ENCODE data around the gene ANXA1. TPM values are rescaled to one million over a fixed set of nuclear protein-coding genes. Genes with fewer than 3 reads are reported as not detected.

The ANXA1 gene
- total and polyA plus RNA-seq, 4 donors = 4.8 to 28.6 (median 14.5) TPM

DNA sequence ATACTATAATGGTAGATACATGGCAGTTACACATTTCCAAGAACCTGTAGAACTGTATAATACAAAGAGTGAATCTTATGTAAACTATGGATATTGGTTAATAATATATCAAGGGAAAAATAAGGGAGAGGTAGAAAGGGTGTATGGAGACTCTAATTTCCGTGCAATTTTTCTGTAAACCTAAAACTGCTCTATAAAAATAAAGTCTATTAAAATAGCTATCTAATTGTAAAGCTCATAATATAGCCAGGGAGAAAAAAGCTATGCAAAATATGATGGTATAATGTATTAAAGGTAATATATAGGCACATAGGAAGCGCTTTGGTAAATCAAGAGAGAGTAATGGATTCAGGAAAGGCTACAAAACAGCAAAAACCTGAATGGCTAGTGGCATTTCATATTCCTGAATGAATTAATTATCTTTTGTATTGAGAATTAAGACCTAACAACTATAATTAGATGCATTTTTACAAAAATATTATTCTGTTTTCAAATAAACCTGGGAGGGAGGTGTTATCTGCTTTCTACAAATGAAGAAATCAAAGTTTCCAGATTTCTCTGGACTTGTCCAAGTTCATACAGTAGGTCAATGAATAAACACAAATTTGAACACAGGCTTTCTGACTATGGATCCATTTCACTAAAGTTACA is 22.8 kb downstream of the ANXA1 start:
- Histone ChIP-seq H3K4me1 (ENCODE audit: control insufficient read depth in 4 of 4, insufficient read depth in 4 of 4, low read length in 3 of 4) (no peaks in the 10 kb centered on the region), H3K36me3 (ENCODE audit: control insufficient read depth in 4 of 4, insufficient read depth in 3 of 4, low read depth in 1 of 4, low read length in 3 of 4) (no peaks in the 10 kb centered on the region), H3K27me3 (ENCODE audit: control insufficient read depth in 4 of 4, insufficient read depth in 4 of 4, low read length in 3 of 4) (no peaks in the 10 kb centered on the region), H3K4me3 (ENCODE audit: low read depth in 1 of 3, low read length in 3 of 3) (no peak overlapping the region), H3K9ac (ENCODE audit: low read depth in 1 of 2, low read length in 2 of 2) (no peak overlapping the region), H3K9me3 (ENCODE audit: control insufficient read depth in 4 of 4, low read length in 3 of 4) (no peaks in the 10 kb centered on the region), H3K27ac (ENCODE audit: low read depth in 1 of 2, low read length in 2 of 2) (no peak overlapping the region)
- TF ChIP-seq TAF1 (conservative IDR thresholded peaks at IDR 0.05) (no peak), RAD21 (IDR thresholded peaks at IDR 0.05) (no peak), JUND (IDR thresholded peaks at IDR 0.05) (no peak), FOXA2 (IDR thresholded peaks at IDR 0.05) (no peak), NR2F2 (IDR thresholded peaks at IDR 0.05) (no peak), FOXA1 (IDR thresholded peaks at IDR 0.05) (no peak), GABPA (IDR thresholded peaks at IDR 0.05 in 1 of 2, conservative IDR thresholded peaks at IDR 0.05 in 1 of 2) (no peak), SP1 (IDR thresholded peaks at IDR 0.05) (no peak), HNF4G (IDR thresholded peaks at IDR 0.05) (no peak), YY1 (IDR thresholded peaks at IDR 0.05) (no peak), EGR1 (IDR thresholded peaks at IDR 0.05; ENCODE audit: low read depth in 2 of 2) (no peak)
- TF ChIP-seq, protein P1, sequence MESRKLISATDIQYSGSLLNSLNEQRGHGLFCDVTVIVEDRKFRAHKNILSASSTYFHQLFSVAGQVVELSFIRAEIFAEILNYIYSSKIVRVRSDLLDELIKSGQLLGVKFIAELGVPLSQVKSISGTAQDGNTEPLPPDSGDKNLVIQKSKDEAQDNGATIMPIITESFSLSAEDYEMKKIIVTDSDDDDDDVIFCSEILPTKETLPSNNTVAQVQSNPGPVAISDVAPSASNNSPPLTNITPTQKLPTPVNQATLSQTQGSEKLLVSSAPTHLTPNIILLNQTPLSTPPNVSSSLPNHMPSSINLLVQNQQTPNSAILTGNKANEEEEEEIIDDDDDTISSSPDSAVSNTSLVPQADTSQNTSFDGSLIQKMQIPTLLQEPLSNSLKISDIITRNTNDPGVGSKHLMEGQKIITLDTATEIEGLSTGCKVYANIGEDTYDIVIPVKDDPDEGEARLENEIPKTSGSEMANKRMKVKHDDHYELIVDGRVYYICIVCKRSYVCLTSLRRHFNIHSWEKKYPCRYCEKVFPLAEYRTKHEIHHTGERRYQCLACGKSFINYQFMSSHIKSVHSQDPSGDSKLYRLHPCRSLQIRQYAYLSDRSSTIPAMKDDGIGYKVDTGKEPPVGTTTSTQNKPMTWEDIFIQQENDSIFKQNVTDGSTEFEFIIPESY (IDR thresholded peaks at IDR 0.05) = no peak
- TF ChIP-seq, protein P2, sequence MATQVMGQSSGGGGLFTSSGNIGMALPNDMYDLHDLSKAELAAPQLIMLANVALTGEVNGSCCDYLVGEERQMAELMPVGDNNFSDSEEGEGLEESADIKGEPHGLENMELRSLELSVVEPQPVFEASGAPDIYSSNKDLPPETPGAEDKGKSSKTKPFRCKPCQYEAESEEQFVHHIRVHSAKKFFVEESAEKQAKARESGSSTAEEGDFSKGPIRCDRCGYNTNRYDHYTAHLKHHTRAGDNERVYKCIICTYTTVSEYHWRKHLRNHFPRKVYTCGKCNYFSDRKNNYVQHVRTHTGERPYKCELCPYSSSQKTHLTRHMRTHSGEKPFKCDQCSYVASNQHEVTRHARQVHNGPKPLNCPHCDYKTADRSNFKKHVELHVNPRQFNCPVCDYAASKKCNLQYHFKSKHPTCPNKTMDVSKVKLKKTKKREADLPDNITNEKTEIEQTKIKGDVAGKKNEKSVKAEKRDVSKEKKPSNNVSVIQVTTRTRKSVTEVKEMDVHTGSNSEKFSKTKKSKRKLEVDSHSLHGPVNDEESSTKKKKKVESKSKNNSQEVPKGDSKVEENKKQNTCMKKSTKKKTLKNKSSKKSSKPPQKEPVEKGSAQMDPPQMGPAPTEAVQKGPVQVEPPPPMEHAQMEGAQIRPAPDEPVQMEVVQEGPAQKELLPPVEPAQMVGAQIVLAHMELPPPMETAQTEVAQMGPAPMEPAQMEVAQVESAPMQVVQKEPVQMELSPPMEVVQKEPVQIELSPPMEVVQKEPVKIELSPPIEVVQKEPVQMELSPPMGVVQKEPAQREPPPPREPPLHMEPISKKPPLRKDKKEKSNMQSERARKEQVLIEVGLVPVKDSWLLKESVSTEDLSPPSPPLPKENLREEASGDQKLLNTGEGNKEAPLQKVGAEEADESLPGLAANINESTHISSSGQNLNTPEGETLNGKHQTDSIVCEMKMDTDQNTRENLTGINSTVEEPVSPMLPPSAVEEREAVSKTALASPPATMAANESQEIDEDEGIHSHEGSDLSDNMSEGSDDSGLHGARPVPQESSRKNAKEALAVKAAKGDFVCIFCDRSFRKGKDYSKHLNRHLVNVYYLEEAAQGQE (IDR thresholded peaks at IDR 0.05) = no peak
- TF ChIP-seq, protein P3, sequence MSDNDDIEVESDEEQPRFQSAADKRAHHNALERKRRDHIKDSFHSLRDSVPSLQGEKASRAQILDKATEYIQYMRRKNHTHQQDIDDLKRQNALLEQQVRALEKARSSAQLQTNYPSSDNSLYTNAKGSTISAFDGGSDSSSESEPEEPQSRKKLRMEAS (IDR thresholded peaks at IDR 0.05) = no peak
- TF ChIP-seq, protein P4, sequence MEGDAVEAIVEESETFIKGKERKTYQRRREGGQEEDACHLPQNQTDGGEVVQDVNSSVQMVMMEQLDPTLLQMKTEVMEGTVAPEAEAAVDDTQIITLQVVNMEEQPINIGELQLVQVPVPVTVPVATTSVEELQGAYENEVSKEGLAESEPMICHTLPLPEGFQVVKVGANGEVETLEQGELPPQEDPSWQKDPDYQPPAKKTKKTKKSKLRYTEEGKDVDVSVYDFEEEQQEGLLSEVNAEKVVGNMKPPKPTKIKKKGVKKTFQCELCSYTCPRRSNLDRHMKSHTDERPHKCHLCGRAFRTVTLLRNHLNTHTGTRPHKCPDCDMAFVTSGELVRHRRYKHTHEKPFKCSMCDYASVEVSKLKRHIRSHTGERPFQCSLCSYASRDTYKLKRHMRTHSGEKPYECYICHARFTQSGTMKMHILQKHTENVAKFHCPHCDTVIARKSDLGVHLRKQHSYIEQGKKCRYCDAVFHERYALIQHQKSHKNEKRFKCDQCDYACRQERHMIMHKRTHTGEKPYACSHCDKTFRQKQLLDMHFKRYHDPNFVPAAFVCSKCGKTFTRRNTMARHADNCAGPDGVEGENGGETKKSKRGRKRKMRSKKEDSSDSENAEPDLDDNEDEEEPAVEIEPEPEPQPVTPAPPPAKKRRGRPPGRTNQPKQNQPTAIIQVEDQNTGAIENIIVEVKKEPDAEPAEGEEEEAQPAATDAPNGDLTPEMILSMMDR (IDR thresholded peaks at IDR 0.05; ENCODE audit: low read depth, low read length, missing input control) = no peak
- WGBS = 96% methylated on average over 2 of the region's 2 CpGs
- DNase-seq (ENCODE audit: low spot score) = no peak

DNA sequence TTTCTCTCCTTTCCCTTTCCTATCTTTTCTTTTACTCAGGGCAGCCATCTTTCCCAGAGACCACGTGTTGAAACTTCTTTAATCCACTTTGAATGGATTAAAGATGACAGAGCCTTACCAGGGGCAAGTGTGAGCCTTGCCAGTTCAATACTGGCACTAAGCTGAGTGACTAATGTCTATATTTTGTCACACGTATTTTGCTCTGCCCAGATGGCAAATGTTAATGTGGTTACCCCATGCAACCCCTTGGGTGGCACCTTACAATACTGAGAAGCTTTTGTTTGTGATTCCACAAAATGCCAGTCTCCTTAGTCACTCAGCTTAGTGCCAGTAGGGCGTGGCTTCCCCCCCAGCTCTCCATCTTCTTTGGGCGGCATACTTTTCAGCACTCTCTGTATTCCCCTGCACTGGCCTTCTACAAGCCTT is 24.8 kb downstream of the ANXA1 start:
- 78% methylated on average over 4 of the region's 4 CpGs for WGBS
- H3K9ac ChIP-seq (ENCODE audit: low read depth in 1 of 2, low read length in 2 of 2) = no peak overlapping the region
- peaks cover 0 to 2% (median 0%) of the 10 kb centered on the region in 4 donors for H3K4me1 ChIP-seq (ENCODE audit: control insufficient read depth in 4 of 4, insufficient read depth in 4 of 4, low read length in 3 of 4)
- no peaks in the 10 kb centered on the region for H3K27me3 ChIP-seq (ENCODE audit: control insufficient read depth in 4 of 4, insufficient read depth in 4 of 4, low read length in 3 of 4)
- no peak overlapping the region for H3K27ac ChIP-seq (ENCODE audit: low read depth in 1 of 2, low read length in 2 of 2)
- no peak overlapping the region for H3K4me3 ChIP-seq (ENCODE audit: low read depth in 1 of 3, low read length in 3 of 3)
- no peaks in the 10 kb centered on the region for H3K9me3 ChIP-seq (ENCODE audit: control insufficient read depth in 4 of 4, low read length in 3 of 4)
- H3K36me3 ChIP-seq (ENCODE audit: control insufficient read depth in 4 of 4, insufficient read depth in 3 of 4, low read depth in 1 of 4, low read length in 3 of 4) = no peaks in the 10 kb centered on the region
- no peak for DNase-seq (ENCODE audit: low spot score)
- TF ChIP-seq, protein P3 (IDR thresholded peaks at IDR 0.05) = no peak
- TF ChIP-seq, protein P5, sequence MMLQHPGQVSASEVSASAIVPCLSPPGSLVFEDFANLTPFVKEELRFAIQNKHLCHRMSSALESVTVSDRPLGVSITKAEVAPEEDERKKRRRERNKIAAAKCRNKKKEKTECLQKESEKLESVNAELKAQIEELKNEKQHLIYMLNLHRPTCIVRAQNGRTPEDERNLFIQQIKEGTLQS (IDR thresholded peaks at IDR 0.05) = no peak
- TF ChIP-seq FOXA2 (IDR thresholded peaks at IDR 0.05) (no peak), GABPA (IDR thresholded peaks at IDR 0.05 in 1 of 2, conservative IDR thresholded peaks at IDR 0.05 in 1 of 2) (no peak), NR2F2 (IDR thresholded peaks at IDR 0.05) (no peak), FOXA1 (IDR thresholded peaks at IDR 0.05) (no peak), YY1 (IDR thresholded peaks at IDR 0.05) (no peak), RXRA (IDR thresholded peaks at IDR 0.05) (no peak), TAF1 (conservative IDR thresholded peaks at IDR 0.05) (no peak), JUND (IDR thresholded peaks at IDR 0.05) (no peak), EGR1 (IDR thresholded peaks at IDR 0.05; ENCODE audit: low read depth in 2 of 2) (no peak), SP1 (IDR thresholded peaks at IDR 0.05) (no peak), HNF4A (conservative IDR thresholded peaks at IDR 0.05) (no peak)
- TF ChIP-seq, protein P4 (IDR thresholded peaks at IDR 0.05; ENCODE audit: low read depth, low read length, missing input control) = no peak
- TF ChIP-seq, protein P1 (IDR thresholded peaks at IDR 0.05) = no peak

Data from liver (tissue), 9 donors.